ENCODE measurements around the gene MADD.

Gene MADD

GRCh38 chr11:47248664-47249377, 21.1 kb upstream of the MADD start, which contains the start of gene ACP2:
Gene ACP2, minus strand, starts transcription at chr11:47248814. Its CDS starts 25 bp downstream, at chr11:47248789.
- peak; percentile 38 for TF ChIP-seq CTCF (IDR thresholded peaks at IDR 0.05; ENCODE audit: low read depth, low read length, missing control alignments)
- in situ Hi-C loops (cut with HindIII; ENCODE audit: low sequenced_read_pairs) = no loop called here
- H3K4me3 ChIP-seq (ENCODE audit: low read depth, low read length) = peak within 1 kb of the TSS; percentile 83
- no peak for DNase-seq (ENCODE audit: low read depth)

GRCh38 chr11:47249378-47249715, 20.6 kb upstream of the MADD start:
- no peak for DNase-seq (ENCODE audit: low read depth)
- in situ Hi-C loops (cut with HindIII; ENCODE audit: low sequenced_read_pairs) = no loop called here
- peak overlapping the region; percentile 83 for H3K4me3 ChIP-seq (ENCODE audit: low read depth, low read length)
- TF ChIP-seq CTCF (IDR thresholded peaks at IDR 0.05; ENCODE audit: low read depth, low read length, missing control alignments) = no peak

- H3K4me3 ChIP-seq (ENCODE audit: low read depth, low read length) = no peak overlapping the region
- in situ Hi-C loops (cut with HindIII; ENCODE audit: low sequenced_read_pairs) = no loop called here
These were observed 18.2 kb upstream of the MADD start for GRCh38 chr11:47251751-47252150.

GRCh38 chr11:47253660-47254059, 16.3 kb upstream of the MADD start:
- TF ChIP-seq CTCF (IDR thresholded peaks at IDR 0.05; ENCODE audit: low read depth, low read length, missing control alignments) = no peak
- in situ Hi-C loops (cut with HindIII; ENCODE audit: low sequenced_read_pairs) = no loop called here
- no peak for DNase-seq (ENCODE audit: low read depth)
- H3K4me3 ChIP-seq (ENCODE audit: low read depth, low read length) = no peak overlapping the region

More at GRCh38 chr11:47251751-47252150, 18.2 kb upstream of the MADD start:
- TF ChIP-seq CTCF (IDR thresholded peaks at IDR 0.05; ENCODE audit: low read depth, low read length, missing control alignments) = no peak
- DNase-seq (ENCODE audit: low read depth) = no peak

GRCh38 chr11:47254386-47254785, 15.5 kb upstream of the MADD start:
- no peak for DNase-seq (ENCODE audit: low read depth)
- no peak for TF ChIP-seq CTCF (IDR thresholded peaks at IDR 0.05; ENCODE audit: low read depth, low read length, missing control alignments)
- no peak overlapping the region for H3K4me3 ChIP-seq (ENCODE audit: low read depth, low read length)
- in situ Hi-C loops (cut with HindIII; ENCODE audit: low sequenced_read_pairs) = no loop called here

GRCh38 chr11:47256374-47256773, 13.6 kb upstream of the MADD start:
- DNase-seq (ENCODE audit: low read depth) = no peak
- H3K4me3 ChIP-seq (ENCODE audit: low read depth, low read length) = no peak overlapping the region
- in situ Hi-C loops (cut with HindIII; ENCODE audit: low sequenced_read_pairs) = no loop called here
- TF ChIP-seq CTCF (IDR thresholded peaks at IDR 0.05; ENCODE audit: low read depth, low read length, missing control alignments) = no peak
